Pancreas (tissue), 10 donors: ENCODE data around the gene TMEM209. TPM values are rescaled to one million over a fixed set of nuclear protein-coding genes. Genes with fewer than 3 reads are reported as not detected.

Experiments used
- ATAC-seq, 4 donors: fragments of 200-7000 bp; cut with Tn5 transposase; one replicate each; pipeline versions ENCODE4 v1.8.0 to v1.9.1; 2020; ENCODE audit warnings: mild to moderate bottlenecking in 4 of 4, moderate library complexity in 4 of 4
- DNase-seq, 6 donors: peaks; one replicate each; pipeline ENCODE4 v3.0.0-alpha.2; 2020
- FAIRE-seq: peaks from 2 replicates; lab custom pipeline; 2012; peaks lifted over from hg19 to GRCh38; lab: Jason Lieb, UNC
- H3K27ac ChIP-seq, 4 donors: fragments of 200-600 bp; sonication (generic); 1 replicate in 3 of 4; 2 replicates in 1 of 4; pipeline versions ENCODE4 v1.5.0 to v1.8.0; 2020
- H3K27me3 ChIP-seq, 4 donors: fragments of 200-600 bp; one replicate each; pipeline ENCODE4 v1.8.0; 2021
- H3K36me3 ChIP-seq, 3 donors: fragments of 200-600 bp; sonication (generic) in 1 of 3; one replicate each; pipeline versions ENCODE4 v1.5.0 to v1.8.0; 2020 to 2021
- H3K4me1 ChIP-seq, 3 donors: fragments of 200-600 bp; one replicate each; pipeline ENCODE4 v1.8.0; 2021
- H3K4me3 ChIP-seq, 4 donors: fragments of 200-600 bp; sonication (generic) in 2 of 4; one replicate each; pipeline versions ENCODE4 v1.5.0 to v1.8.0; 2020 to 2021
- H3K9me3 ChIP-seq, 4 donors: fragments of 200-600 bp; one replicate each; pipeline ENCODE4 v1.8.0; 2021
- WGBS, 2 donors: extraction: QIAGEN DNeasy Blood & Tissue Kit; methylation state at CpG; one replicate each; pipeline ENCODE4 v1.1.7; 2013; 5-methylcytosine and 5-hydroxymethylcytosine counted together
- intact Hi-C, 3 donors: fragments of 100-400 bp; cut with DNase I; formaldehyde crosslinking; loops; one replicate each; pipeline versions ENCODE4 v1.11.1 to v1.14.2; 2022
- polyA plus RNA-seq, 2 donors: library from polyadenylated mRNA; stranded (reverse); fragments of 200-250 nt; gene quantifications; one replicate each; pipeline ENCODE4 v1.2.3, GENCODE V29; 2013
- total RNA-seq, 6 donors: library from RNA; stranded (reverse); fragmentation: NEBNext Ultra II Directional in 4 of 6; extraction: Animal tissue kit (Norgen Biotek cat#: 25700) in 4 of 6; gene quantifications; one replicate each; pipeline versions ENCODE4 v1.2.1 to v1.2.4, GENCODE V29; 2021 to 2023
- TF ChIP-seq, protein P1 (sequence below), 4 donors: fragments of 200-600 bp; sonication (generic) in 3 of 4; IDR thresholded peaks; one replicate each; pipeline versions ENCODE4 v1.5.0 to v1.8.0; 2021; ENCODE audit warnings: antibody characterized with exemption in 4 of 4
- donor health status: healthy with polysubstance abuse.
- donor health status: DM: no; HTN: no; CAD: no; lungs with moderate emphysema.
- donor health status: DM: no; HTN: no; CAD: no.
- donor health status: control.
- donor health status: control.
- donor health status: Bipolar disorder and iron deficiency.
- donor health status: DM: yes; HTN: yes; CAD: no.
- donor health status: DM: no; HTN: no; CAD: no.
- donor health status: DM: no; HTN: no; CAD: no.
- donor health status: DM: yes; HTN: yes; CAD: no.

Gene TMEM209
- total and polyA plus RNA-seq, 8 donors = 4.2 to 16.1 (median 10.6) TPM

DNA sequence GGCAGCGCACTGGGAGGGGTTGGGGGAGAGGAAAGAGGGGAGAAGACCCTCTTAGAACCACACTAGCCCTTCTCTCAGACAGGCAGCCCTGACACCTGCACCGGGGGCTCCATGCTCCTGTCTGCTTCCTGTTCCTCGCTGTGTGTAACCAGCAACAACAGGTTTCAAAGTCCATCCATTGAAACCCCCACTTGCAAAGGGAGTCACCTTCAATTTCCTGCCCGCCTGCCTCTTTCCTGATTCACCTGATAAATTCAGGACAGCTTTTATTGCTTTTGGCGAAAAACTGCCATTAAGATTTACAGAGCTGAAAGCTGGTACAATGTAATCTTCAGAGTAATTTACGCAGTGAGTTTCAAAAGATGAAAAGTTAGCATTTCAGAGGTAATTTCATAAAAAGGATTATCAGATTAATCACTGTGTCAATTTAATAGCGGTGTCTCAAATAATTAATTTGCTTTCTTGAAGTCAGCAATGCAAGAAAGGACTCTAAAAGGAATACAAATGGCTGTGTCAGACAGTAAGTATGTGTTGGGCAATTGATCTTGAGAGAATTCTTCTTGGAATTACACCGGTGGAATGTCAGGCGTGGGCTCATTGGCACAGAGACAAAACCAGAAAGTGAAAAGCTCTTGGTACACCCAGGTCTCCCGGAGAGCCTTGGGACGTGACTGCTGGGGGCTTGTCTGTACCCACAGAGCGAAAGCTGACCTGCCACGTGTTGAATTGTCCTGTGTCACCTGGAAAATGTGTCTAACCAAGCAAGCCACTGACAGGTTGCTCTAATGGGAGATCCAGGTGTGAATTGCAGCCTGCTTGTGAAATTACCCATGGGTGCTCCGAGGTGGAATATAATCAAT, 60.7 kb downstream of the TMEM209 start:
- H3K4me1 ChIP-seq = peaks cover 2 to 8% (median 5%) of the 10 kb centered on the region in 3 donors
- intact Hi-C loops = no loop called here
- FAIRE-seq = no peak
- no peaks in the 10 kb centered on the region for H3K27me3 ChIP-seq
- H3K36me3 ChIP-seq = no peaks in the 10 kb centered on the region
- H3K27ac ChIP-seq = peak overlapping the region; percentile 45 to 87 (median 64)
- no peaks in the 10 kb centered on the region for H3K9me3 ChIP-seq
- DNase-seq = peak in 4 of 6 donors; percentile 40 to 67 (median 52)
- H3K4me3 ChIP-seq = no peak overlapping the region
- peak; percentile 3 to 45 (median 24) for ATAC-seq
- TF ChIP-seq, protein P1, sequence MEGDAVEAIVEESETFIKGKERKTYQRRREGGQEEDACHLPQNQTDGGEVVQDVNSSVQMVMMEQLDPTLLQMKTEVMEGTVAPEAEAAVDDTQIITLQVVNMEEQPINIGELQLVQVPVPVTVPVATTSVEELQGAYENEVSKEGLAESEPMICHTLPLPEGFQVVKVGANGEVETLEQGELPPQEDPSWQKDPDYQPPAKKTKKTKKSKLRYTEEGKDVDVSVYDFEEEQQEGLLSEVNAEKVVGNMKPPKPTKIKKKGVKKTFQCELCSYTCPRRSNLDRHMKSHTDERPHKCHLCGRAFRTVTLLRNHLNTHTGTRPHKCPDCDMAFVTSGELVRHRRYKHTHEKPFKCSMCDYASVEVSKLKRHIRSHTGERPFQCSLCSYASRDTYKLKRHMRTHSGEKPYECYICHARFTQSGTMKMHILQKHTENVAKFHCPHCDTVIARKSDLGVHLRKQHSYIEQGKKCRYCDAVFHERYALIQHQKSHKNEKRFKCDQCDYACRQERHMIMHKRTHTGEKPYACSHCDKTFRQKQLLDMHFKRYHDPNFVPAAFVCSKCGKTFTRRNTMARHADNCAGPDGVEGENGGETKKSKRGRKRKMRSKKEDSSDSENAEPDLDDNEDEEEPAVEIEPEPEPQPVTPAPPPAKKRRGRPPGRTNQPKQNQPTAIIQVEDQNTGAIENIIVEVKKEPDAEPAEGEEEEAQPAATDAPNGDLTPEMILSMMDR (IDR thresholded peaks at IDR 0.05) = no peak
- 53 to 55% methylated on average over 14 of the region's 14 CpGs for WGBS, 2 donors

DNA sequence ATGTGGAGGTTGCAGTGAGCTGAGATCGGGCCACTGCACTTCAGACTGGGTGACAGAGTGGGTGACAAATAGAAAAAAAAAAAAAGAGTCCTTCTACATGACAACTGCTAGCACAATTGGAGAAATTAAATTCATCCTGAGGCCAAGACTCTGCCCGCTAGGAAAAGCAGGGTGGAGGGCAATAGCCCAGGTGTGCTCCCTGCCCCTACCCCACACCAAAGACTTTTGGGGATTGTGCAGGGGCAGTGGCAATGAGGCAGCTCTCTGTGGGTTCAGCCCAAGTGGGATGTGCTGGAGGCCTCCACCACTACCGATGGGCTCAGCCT, 61.3 kb downstream of the TMEM209 start:
- peak overlapping the region; percentile 45 to 87 (median 64) for H3K27ac ChIP-seq
- no peaks in the 10 kb centered on the region for H3K9me3 ChIP-seq
- intact Hi-C loops = no loop called here
- ATAC-seq = no peak
- peaks cover 0 to 4% (median 0%) of the 10 kb centered on the region in 3 donors for H3K4me1 ChIP-seq
- TF ChIP-seq, protein P1 (IDR thresholded peaks at IDR 0.05) = no peak
- 75 to 81% methylated on average over 3 of the region's 3 CpGs for WGBS, 2 donors
- no peaks in the 10 kb centered on the region for H3K36me3 ChIP-seq
- DNase-seq = peak in 1 of 6 donors; percentile 30
- H3K27me3 ChIP-seq = no peaks in the 10 kb centered on the region
- H3K4me3 ChIP-seq = no peak overlapping the region
- FAIRE-seq = no peak

DNA sequence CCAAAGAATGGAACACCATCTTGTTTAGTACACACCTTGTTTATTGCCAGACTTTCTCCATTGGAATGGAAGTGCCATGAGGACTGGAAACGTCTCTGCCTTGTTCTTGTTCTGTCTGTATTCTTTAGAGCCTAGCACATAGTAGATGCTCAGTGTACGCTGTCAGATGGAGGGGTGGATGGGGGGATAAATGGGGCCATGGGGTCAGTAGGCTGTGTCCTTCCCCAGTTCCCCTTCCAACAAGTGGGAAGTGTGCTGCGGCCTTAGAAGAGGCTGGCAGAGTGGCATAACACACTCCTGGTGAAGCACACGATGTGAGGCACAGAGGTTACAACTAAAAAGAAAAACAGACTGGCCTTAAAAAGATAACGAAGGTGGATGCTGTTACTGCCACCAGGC, 61.9 kb downstream of the TMEM209 start:
- intact Hi-C loops = no loop called here
- ATAC-seq (no peak), DNase-seq (no peak), FAIRE-seq (no peak)
- TF ChIP-seq, protein P1 (IDR thresholded peaks at IDR 0.05) = no peak
- no peaks in the 10 kb centered on the region for H3K36me3 ChIP-seq
- no peaks in the 10 kb centered on the region for H3K27me3 ChIP-seq
- H3K27ac ChIP-seq = peak overlapping the region in 3 of 4 donors; percentile 60 to 87 (median 67)
- H3K9me3 ChIP-seq = no peaks in the 10 kb centered on the region
- peaks cover 0 to 4% (median 0%) of the 10 kb centered on the region in 3 donors for H3K4me1 ChIP-seq
- no peak overlapping the region for H3K4me3 ChIP-seq
- WGBS, 2 donors = 94% methylated on average over 5 of the region's 5 CpGs

DNA sequence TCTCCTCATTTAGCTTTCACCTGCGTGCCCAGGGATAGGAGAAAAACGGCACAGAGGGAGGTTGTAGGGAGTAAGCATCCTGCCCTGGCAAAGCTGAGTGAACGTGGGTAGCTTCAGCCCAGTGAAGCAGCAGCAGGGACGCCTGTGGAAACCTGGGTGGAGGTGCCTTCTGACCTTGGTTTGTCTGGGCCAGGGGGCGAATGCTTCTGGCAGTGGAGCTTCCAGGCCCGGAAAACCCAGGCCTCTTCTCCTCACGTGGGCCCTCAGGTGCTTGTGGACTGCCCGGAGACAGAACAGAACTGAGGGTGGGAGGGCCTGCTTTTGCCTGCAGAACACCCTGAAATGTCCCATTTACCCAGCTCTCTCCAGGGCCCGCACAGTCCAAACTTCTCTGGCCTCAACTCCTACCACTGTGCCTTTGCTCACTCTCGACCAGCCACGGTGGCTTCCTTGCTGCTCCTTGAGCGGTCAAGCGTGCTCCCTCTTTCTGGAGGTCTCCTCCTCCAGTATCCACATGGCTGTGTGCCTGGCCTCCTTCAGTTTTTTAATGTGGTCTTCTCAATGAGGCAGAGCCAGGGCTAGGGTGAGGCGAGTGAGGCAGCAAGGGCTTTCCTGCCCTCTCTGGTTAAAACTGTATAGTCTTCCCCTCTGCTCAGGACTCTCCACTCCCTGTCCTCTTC, 62.4 kb downstream of the TMEM209 start:
- H3K27me3 ChIP-seq = no peaks in the 10 kb centered on the region
- 85 to 86% methylated on average over 14 of the region's 14 CpGs for WGBS, 2 donors
- H3K9me3 ChIP-seq = no peaks in the 10 kb centered on the region
- no peak overlapping the region for H3K4me3 ChIP-seq
- H3K36me3 ChIP-seq = no peaks in the 10 kb centered on the region
- H3K27ac ChIP-seq = peak overlapping the region in 2 of 4 donors; percentile 83 to 87
- ATAC-seq (no peak), FAIRE-seq (no peak), DNase-seq (peak in 1 of 6 donors; percentile 27)
- TF ChIP-seq, protein P1 (IDR thresholded peaks at IDR 0.05) = no peak
- intact Hi-C loops = no loop called here
- H3K4me1 ChIP-seq = peaks cover 0 to 4% (median 0%) of the 10 kb centered on the region in 3 donors
